Measurements from ENCODE around the gene RAD51B.

- no peak for TF ChIP-seq POLR2AphosphoS5 (IDR thresholded peaks at IDR 0.05; ENCODE audit: borderline replicate concordance, low read depth, low read length)
- no peak for TF ChIP-seq EZH2 (IDR thresholded peaks at IDR 0.05)
- TF ChIP-seq FOXP2 (optimal IDR thresholded peaks at IDR 0.05; ENCODE audit: control extremely low read depth, extremely low read length, insufficient read depth), result no peak
Observed at GRCh38 chr14:68247274-68247673, 427.7 kb downstream of the RAD51B start.
